ENCODE measurements around the gene ARRB2. TPM values are rescaled to one million over a fixed set of nuclear protein-coding genes. Genes with fewer than 3 reads are reported as not detected.
"Not testable (repeated sequence)": the region's sequence is repeated elsewhere in the genome, so short reads cannot be mapped to it uniquely, and the experiment has no call there.

Gene ARRB2
- total RNA-seq, 1 experiment from 2014 or later, result 21.1 TPM

GRCh38 chr17:4708436-4708835 lies 2.0 kb upstream of the ARRB2 start:
- Mint-ChIP-seq H3K4me3 (ENCODE audit: low read depth, unreplicated experiment) (peak overlapping the region; percentile 74), H3K27me3 (ENCODE audit: unreplicated experiment) (no peaks in the 10 kb centered on the region), H3K4me1 (ENCODE audit: low read depth, unreplicated experiment) (peaks cover 11% of the 10 kb centered on the region), H3K9me3 (ENCODE audit: low read depth, unreplicated experiment) (no peaks in the 10 kb centered on the region), H3K36me3 (ENCODE audit: insufficient read depth, unreplicated experiment) (peaks cover 34% of the 10 kb centered on the region), H3K27ac (ENCODE audit: unreplicated experiment) (no peak overlapping the region)
- no TSS peak for BruUV-seq (replicated peaks)
- no peak for TF ChIP-seq CTCF (IDR thresholded peaks at IDR 0.05; ENCODE audit: unreplicated experiment)
- intact Hi-C loops (cut with micrococcal nuclease; ENCODE audit: unreplicated experiment), result no loop called here
- DNase-seq, result no peak
- CTCF ChIA-PET, result no interaction called here

- peak overlapping the region; percentile 74 for H3K4me3 Mint-ChIP-seq (ENCODE audit: low read depth, unreplicated experiment)
Measured at GRCh38 chr17:4710693-4711634, 532 bp downstream of the ARRB2 start.

GRCh38 chr17:4711661-4712181 lies 1.3 kb downstream of the ARRB2 start:
- BruUV-seq (replicated peaks), result no TSS peak
- CTCF ChIA-PET, result no interaction called here
- TF ChIP-seq CTCF (IDR thresholded peaks at IDR 0.05; ENCODE audit: unreplicated experiment), result no peak
- no peaks in the 10 kb centered on the region for H3K27me3 Mint-ChIP-seq (ENCODE audit: unreplicated experiment)
- H3K4me3 Mint-ChIP-seq (ENCODE audit: low read depth, unreplicated experiment), result peak overlapping the region; percentile 74
- no peak overlapping the region for H3K27ac Mint-ChIP-seq (ENCODE audit: unreplicated experiment)
- H3K9me3 Mint-ChIP-seq (ENCODE audit: low read depth, unreplicated experiment), result no peaks in the 10 kb centered on the region
- peaks cover 20% of the 10 kb centered on the region for H3K36me3 Mint-ChIP-seq (ENCODE audit: insufficient read depth, unreplicated experiment)
- no peaks in the 10 kb centered on the region for H3K4me1 Mint-ChIP-seq (ENCODE audit: low read depth, unreplicated experiment)
- intact Hi-C loops (cut with micrococcal nuclease; ENCODE audit: unreplicated experiment), result loop anchor here (5.0 kb wide), 1 partner anchor 86 kb away; the partner anchor contains the start of gene PSMB6
- DNase-seq, result no peak

More at GRCh38 chr17:4710693-4711634, 532 bp downstream of the ARRB2 start:
- CTCF ChIA-PET, result interaction anchor here (0.8 to 1.9 kb wide), 3 partner anchors 11 to 198 kb away, joined by 5 to 14 read pairs (median 6); partner anchors contain the start of gene GLTPD2
- no peak for DNase-seq
- TF ChIP-seq CTCF (IDR thresholded peaks at IDR 0.05; ENCODE audit: unreplicated experiment), result no peak
- peaks cover 20% of the 10 kb centered on the region for H3K36me3 Mint-ChIP-seq (ENCODE audit: insufficient read depth, unreplicated experiment)
- no TSS peak for BruUV-seq (replicated peaks)
- intact Hi-C loops (cut with micrococcal nuclease; ENCODE audit: unreplicated experiment), result loop anchor here (5.0 kb wide), 1 partner anchor 86 kb away; the partner anchor contains the start of gene PSMB6
- peaks cover 8% of the 10 kb centered on the region for H3K4me1 Mint-ChIP-seq (ENCODE audit: low read depth, unreplicated experiment)
- H3K9me3 Mint-ChIP-seq (ENCODE audit: low read depth, unreplicated experiment), result no peaks in the 10 kb centered on the region
- H3K27ac Mint-ChIP-seq (ENCODE audit: unreplicated experiment), result no peak overlapping the region
- no peaks in the 10 kb centered on the region for H3K27me3 Mint-ChIP-seq (ENCODE audit: unreplicated experiment)

- no peak for DNase-seq
- no peaks in the 10 kb centered on the region for H3K9me3 Mint-ChIP-seq (ENCODE audit: low read depth, unreplicated experiment)
- CTCF ChIA-PET, result no interaction called here
Measured at GRCh38 chr17:4712526-4712925, 2.1 kb downstream of the ARRB2 start.

GRCh38 chr17:4714340-4715062 lies 4.1 kb downstream of the ARRB2 start:
- peaks cover 15% of the 10 kb centered on the region for H3K36me3 Mint-ChIP-seq (ENCODE audit: insufficient read depth, unreplicated experiment)
- H3K27me3 Mint-ChIP-seq (ENCODE audit: unreplicated experiment); H3K27ac Mint-ChIP-seq (ENCODE audit: unreplicated experiment); H3K4me3 Mint-ChIP-seq (ENCODE audit: low read depth, unreplicated experiment); H3K4me1 Mint-ChIP-seq (ENCODE audit: low read depth, unreplicated experiment); BruUV-seq (replicated peaks); DNase-seq; H3K9me3 Mint-ChIP-seq (ENCODE audit: low read depth, unreplicated experiment): not testable (repeated sequence)
- intact Hi-C loops (cut with micrococcal nuclease; ENCODE audit: unreplicated experiment), result loop anchor here (5.0 kb wide), 1 partner anchor 83 kb away; the partner anchor contains the start of gene PSMB6
- CTCF ChIA-PET, result interaction anchor here (0.6 kb wide), 2 partner anchors 189 to 196 kb away, joined by 3 read pairs; partner anchors contain the start of gene CHRNE

More at GRCh38 chr17:4712526-4712925, 2.1 kb downstream of the ARRB2 start:
- BruUV-seq (replicated peaks), result no TSS peak
- Mint-ChIP-seq H3K4me1 (ENCODE audit: low read depth, unreplicated experiment) (no peaks in the 10 kb centered on the region), H3K27me3 (ENCODE audit: unreplicated experiment) (no peaks in the 10 kb centered on the region), H3K4me3 (ENCODE audit: low read depth, unreplicated experiment) (no peak overlapping the region), H3K36me3 (ENCODE audit: insufficient read depth, unreplicated experiment) (peaks cover 17% of the 10 kb centered on the region), H3K27ac (ENCODE audit: unreplicated experiment) (no peak overlapping the region)
- no peak for TF ChIP-seq CTCF (IDR thresholded peaks at IDR 0.05; ENCODE audit: unreplicated experiment)
- intact Hi-C loops (cut with micrococcal nuclease; ENCODE audit: unreplicated experiment), result loop anchor here (5.0 kb wide), 1 partner anchor 85 kb away; the partner anchor contains the start of gene PSMB6
